NCI-H510A (cell line): Measurements from ENCODE around the gene ZC3H10.
"Not testable (repeated sequence)": the region's sequence is repeated elsewhere in the genome, so short reads cannot be mapped to it uniquely, and the experiment has no call there.

Experiments used
- DNase-seq: peaks from one replicate; lab custom pipeline; 2025; lab: John Stamatoyannopoulos, UW

The ZC3H10 gene

GRCh38 chr12:56117778-56118687, at the start of gene ZC3H10:
Gene ZC3H10, plus strand, starts transcription at chr12:56118266. Its CDS starts 2,297 bp downstream, at chr12:56120563.
- peak; percentile 98 for DNase-seq

GRCh38 chr12:56071648-56072047, 46.4 kb upstream of the ZC3H10 start:
- no peak for DNase-seq

- no peak for DNase-seq
These were observed 43.7 kb upstream of the ZC3H10 start for GRCh38 chr12:56074396-56074795.

- DNase-seq = not testable (repeated sequence)
These were observed 40.1 kb upstream of the ZC3H10 start for GRCh38 chr12:56077966-56078365.

GRCh38 chr12:56078427-56078826, 39.6 kb upstream of the ZC3H10 start:
- DNase-seq = no peak

GRCh38 chr12:56078931-56079722, 38.9 kb upstream of the ZC3H10 start:
- peak; percentile 73 for DNase-seq

- peak; percentile 78 for DNase-seq
These were observed 38.1 kb upstream of the ZC3H10 start, which contains the start of gene ERBB3 for GRCh38 chr12:56079723-56080555. Gene ERBB3, plus strand, starts transcription at chr12:56080165. Its CDS starts 136 bp downstream, at chr12:56080301.

- peak; percentile 13 for DNase-seq
These were observed 37.4 kb upstream of the ZC3H10 start for GRCh38 chr12:56080556-56081138.

GRCh38 chr12:56081393-56082347, 36.4 kb upstream of the ZC3H10 start:
- DNase-seq = no peak

GRCh38 chr12:56082382-56082781, 35.7 kb upstream of the ZC3H10 start:
- DNase-seq = no peak

GRCh38 chr12:56082967-56083366, 35.1 kb upstream of the ZC3H10 start:
- no peak for DNase-seq

GRCh38 chr12:56084958-56085543, 33.0 kb upstream of the ZC3H10 start:
- DNase-seq = no peak

- DNase-seq = peak; percentile 40
These were observed 32.0 kb upstream of the ZC3H10 start for GRCh38 chr12:56086096-56086495.

GRCh38 chr12:56086608-56087007, 31.5 kb upstream of the ZC3H10 start:
- no peak for DNase-seq

- DNase-seq = peak; percentile 48
These were observed 30.8 kb upstream of the ZC3H10 start for GRCh38 chr12:56087220-56087619.

GRCh38 chr12:56097738-56098137, 20.3 kb upstream of the ZC3H10 start:
- DNase-seq = no peak

- no peak for DNase-seq
These were observed 19.5 kb upstream of the ZC3H10 start for GRCh38 chr12:56098592-56098991.

GRCh38 chr12:56099787-56100186, 18.3 kb upstream of the ZC3H10 start:
- no peak for DNase-seq

GRCh38 chr12:56101045-56101444, 17.0 kb upstream of the ZC3H10 start:
- no peak for DNase-seq

- DNase-seq = no peak
These were observed 15.4 kb upstream of the ZC3H10 start for GRCh38 chr12:56102683-56103065.
